MCF 10A (cell line): ENCODE measurements around the gene VAT1L. TPM values are rescaled to one million over a fixed set of nuclear protein-coding genes. Genes with fewer than 3 reads are reported as not detected.

Experiments
- BruUV-seq: library from RNA; stranded (reverse); fragments of 400-500 nt; replicated peaks from 2 replicates; lab custom pipeline; 2021; lab: Mats Ljungman, UMichigan
- CTCF ChIA-PET: fragments of 300-600 bp; sonication (Branson Sonifier 250); formaldehyde crosslinking; extraction: SDS; loops from one replicate; lab custom pipeline; 2021; ENCODE audit warnings: antibody characterized with exemption, inconsistent platforms; lab: Yijun Ruan, JAX
- POLR2A ChIA-PET: fragments of 300-600, 350-650 bp; sonication (Branson Sonifier 250); formaldehyde crosslinking; extraction: SDS; loops from one replicate; lab custom pipeline; 2020; ENCODE audit warnings: antibody characterized with exemption, inconsistent platforms; lab: Yijun Ruan, JAX
- DNase-seq: peaks from one replicate; pipeline ENCODE4 v3.0.0-alpha.2; 2018; ENCODE audit not compliant: unreplicated experiment
- H3K27ac Mint-ChIP-seq: one replicate; pipeline ENCODE4 v1.8.0; 2022; ENCODE audit warnings: mild to moderate bottlenecking, low read depth, mixed read lengths; ENCODE audit not compliant: unreplicated experiment
- H3K27me3 Mint-ChIP-seq: one replicate; pipeline ENCODE4 v1.8.0; 2022; ENCODE audit warnings: mixed read lengths; ENCODE audit not compliant: insufficient read depth, unreplicated experiment
- H3K36me3 Mint-ChIP-seq: one replicate; pipeline ENCODE4 v1.8.0; 2022; ENCODE audit warnings: mild to moderate bottlenecking, moderate library complexity, mixed read lengths; ENCODE audit not compliant: insufficient read depth, unreplicated experiment
- H3K4me1 Mint-ChIP-seq: one replicate; pipeline ENCODE4 v1.8.0; 2022; ENCODE audit warnings: mixed read lengths; ENCODE audit not compliant: insufficient read depth, unreplicated experiment
- H3K4me3 Mint-ChIP-seq: one replicate; pipeline ENCODE4 v1.8.0; 2022; ENCODE audit warnings: mild to moderate bottlenecking, moderate library complexity, mixed read lengths; ENCODE audit not compliant: unreplicated experiment
- H3K9me3 Mint-ChIP-seq: one replicate; pipeline ENCODE4 v1.8.0; 2022; ENCODE audit warnings: mixed read lengths; ENCODE audit not compliant: unreplicated experiment
- CTCF ChIP-seq: fragments of 200-600 bp; IDR thresholded peaks from one replicate; pipeline ENCODE4 v1.8.0; 2022; ENCODE audit warnings: antibody characterized with exemption, mild to moderate bottlenecking; ENCODE audit not compliant: unreplicated experiment
- intact Hi-C: fragments of 100-400 bp; cut with micrococcal nuclease; formaldehyde crosslinking; loops from 2 replicates; pipeline ENCODE4 v1.14.1; 2022
- total RNA-seq: library from RNA; stranded (reverse); gene quantifications from 2 replicates; pipeline ENCODE4 v1.2.3, GENCODE V29; 2022

Gene VAT1L
- total RNA-seq, 1 experiment from 2014 or later: 1.1 TPM

GRCh38 chr16:77885571-77886295, 97.4 kb downstream of the VAT1L start:
- DNase-seq: no peak
- POLR2A ChIA-PET: interaction anchor here (0.6 to 0.9 kb wide), 2 partner anchors 8 to 123 kb away, joined by 3 to 4 read pairs; no protein-coding TSS in a partner anchor
- no peak overlapping the region for H3K4me3 Mint-ChIP-seq
- no TSS peak for BruUV-seq
- no peaks in the 10 kb centered on the region for H3K9me3 Mint-ChIP-seq
- no peaks in the 10 kb centered on the region for H3K4me1 Mint-ChIP-seq
- no peak overlapping the region for H3K27ac Mint-ChIP-seq
- peaks cover 46% of the 10 kb centered on the region for H3K27me3 Mint-ChIP-seq
- no peak for TF ChIP-seq CTCF
- peaks cover 5% of the 10 kb centered on the region for H3K36me3 Mint-ChIP-seq
- intact Hi-C loops: no loop called here
- CTCF ChIA-PET: interaction anchor here (0.5 to 0.6 kb wide), 2 partner anchors 104 to 209 kb away, joined by 5 read pairs; no protein-coding TSS in a partner anchor

DNA sequence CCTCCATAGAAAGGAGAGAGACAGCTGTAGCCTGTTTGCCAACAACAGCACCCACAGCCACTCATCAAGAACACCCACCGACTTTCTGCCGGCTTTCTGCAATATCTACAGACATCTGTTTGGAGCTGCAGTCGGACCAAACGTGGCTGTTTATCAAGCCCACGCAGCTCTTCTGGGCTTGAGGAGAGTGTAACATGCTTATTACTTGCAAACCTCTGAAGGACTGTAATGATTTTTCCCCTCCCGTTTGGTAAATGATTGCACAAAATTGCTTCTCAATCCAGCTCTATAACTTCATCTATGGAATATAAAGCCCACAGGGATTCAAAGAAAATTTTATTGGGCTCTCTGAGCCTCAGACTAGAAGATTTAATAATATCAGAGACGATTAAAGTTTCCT, 100.5 kb downstream of the VAT1L start:
- CTCF ChIA-PET: no interaction called here

DNA sequence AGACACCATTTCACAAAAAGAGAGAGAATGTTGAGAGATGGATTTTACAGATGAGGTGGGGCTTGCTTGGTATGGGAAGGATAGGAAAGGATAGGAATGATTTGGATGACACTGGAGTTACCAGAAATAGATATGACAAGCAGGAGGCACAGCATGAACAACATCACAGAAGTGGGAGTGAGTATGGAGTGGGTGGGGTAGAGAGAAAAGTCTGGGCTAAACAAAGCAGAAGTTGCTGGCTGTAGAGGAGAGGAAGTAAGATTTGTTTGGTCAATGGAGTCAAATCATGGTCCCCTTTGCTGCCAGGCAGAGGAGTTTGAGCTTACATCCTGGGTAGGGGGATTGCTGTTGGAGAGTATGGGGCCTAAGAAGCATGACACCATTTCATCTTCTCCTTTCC, 101.7 kb downstream of the VAT1L start:
- Mint-ChIP-seq H3K4me1 (no peaks in the 10 kb centered on the region), H3K36me3 (peaks cover 5% of the 10 kb centered on the region), H3K4me3 (no peak overlapping the region), H3K9me3 (no peaks in the 10 kb centered on the region), H3K27me3 (peaks cover 35% of the 10 kb centered on the region), H3K27ac (no peak overlapping the region)
- ChIA-PET CTCF (no interaction called here), POLR2A (interaction anchor here (0.6 kb wide), 1 partner anchor 265 kb away, joined by 3 read pairs; no protein-coding TSS in a partner anchor)
- intact Hi-C loops: no loop called here
- no TSS peak for BruUV-seq
- TF ChIP-seq CTCF: no peak
- DNase-seq: no peak

More for the DNA sequence above, 100.5 kb downstream of the VAT1L start:
- Mint-ChIP-seq H3K27ac (no peak overlapping the region), H3K9me3 (no peaks in the 10 kb centered on the region), H3K4me1 (no peaks in the 10 kb centered on the region), H3K4me3 (no peak overlapping the region), H3K36me3 (peaks cover 5% of the 10 kb centered on the region), H3K27me3 (peaks cover 40% of the 10 kb centered on the region)
- POLR2A ChIA-PET: no interaction called here
- no peak for DNase-seq
- no TSS peak for BruUV-seq
- TF ChIP-seq CTCF: no peak
- intact Hi-C loops: no loop called here

- Mint-ChIP-seq H3K27ac (no peak overlapping the region), H3K4me1 (no peaks in the 10 kb centered on the region), H3K27me3 (peaks cover 9% of the 10 kb centered on the region), H3K9me3 (no peaks in the 10 kb centered on the region), H3K36me3 (no peaks in the 10 kb centered on the region), H3K4me3 (no peak overlapping the region)
- CTCF ChIA-PET: interaction anchor here (0.6 kb wide), 1 partner anchor 76 kb away, joined by 4 read pairs; no protein-coding TSS in a partner anchor
- intact Hi-C loops: no loop called here
- POLR2A ChIA-PET: no interaction called here
- BruUV-seq: no TSS peak
- no peak for TF ChIP-seq CTCF
- no peak for DNase-seq
Observed at GRCh38 chr16:77894162-77894561, 105.8 kb downstream of the VAT1L start.
